Adrenal gland (tissue), 12 donors: Measurements from ENCODE around the gene TRIO. TPM values are rescaled to one million over a fixed set of nuclear protein-coding genes. Genes with fewer than 3 reads are reported as not detected.
A peak's percentile ranks its signal among the peaks of the same experiment; 100 is the strongest.

Experiments
- DNase-seq, 7 donors: peaks; one replicate each; pipeline ENCODE4 v3.0.0-alpha.2; 2019 to 2020
- H3K27ac ChIP-seq, 5 donors: fragments of 200-600 bp; sonication (generic) in 4 of 5; 1 replicate in 3 of 5; 2 replicates in 2 of 5; pipeline versions ENCODE4 v1.5.1 to v1.8.0; 2016 to 2020; ENCODE audit warnings: mild to moderate bottlenecking in 1 of 5
- H3K27me3 ChIP-seq: fragments of 200-600 bp; 2 replicates; pipeline ENCODE4 v1.8.0; 2021
- H3K36me3 ChIP-seq, 2 donors: fragments of 200-600 bp; replicated peaks in 1 of 2; 1 replicate in 1 of 2; 2 replicates in 1 of 2; pipeline versions ENCODE4 v1.5.1 to v1.8.0; 2018 to 2022
- H3K4me1 ChIP-seq, 2 donors: fragments of 200-600 bp; replicated peaks in 1 of 2; 1 replicate in 1 of 2; 2 replicates in 1 of 2; pipeline versions ENCODE4 v1.5.1 to v1.8.0; 2018 to 2021
- H3K4me3 ChIP-seq, 4 donors: fragments of 200-600 bp; sonication (generic) in 3 of 4; one replicate each; pipeline ENCODE4 v1.5.1; 2016 to 2018
- H3K9me3 ChIP-seq, 3 donors: fragments of 200-600 bp; sonication (generic) in 1 of 3; replicated peaks in 1 of 3; 1 replicate in 2 of 3; 2 replicates in 1 of 3; pipeline versions ENCODE4 v1.5.1 to v1.8.0; 2016 to 2021
- CTCF ChIP-seq, 6 experiments: fragments of 450-650 bp in 4 of 6; fragments of 200-600 bp in 2 of 6; sonication (generic) in 1 of 6; IDR thresholded peaks; 1 replicate in 5 of 6; 2 replicates in 1 of 6; pipeline versions ENCODE4 v1.5.1 to v1.8.0; 2016 to 2021; ENCODE audit warnings: antibody characterized with exemption in 6 of 6, mild to moderate bottlenecking in 2 of 6, moderate library complexity in 1 of 6
- POLR2A ChIP-seq, 2 donors: fragments of 450-650 bp; IDR thresholded peaks; one replicate each; pipeline ENCODE4 v1.6.1; 2017; ENCODE audit warnings: antibody characterized with exemption in 2 of 2, mild to moderate bottlenecking in 2 of 2, moderate library complexity in 1 of 2
- WGBS, 4 donors: extraction: QIAGEN DNeasy Blood & Tissue Kit in 2 of 4; methylation state at CpG; one replicate each; pipeline versions ENCODE4 v1.1.5 to v1.1.7; 2013 to 2017; 5-methylcytosine and 5-hydroxymethylcytosine counted together
- intact Hi-C, 2 donors: fragments of 100-400 bp; cut with DNase I; formaldehyde crosslinking; loops; one replicate each; pipeline versions ENCODE4 v1.14.1 to v1.15.0; 2022 to 2023
- polyA plus RNA-seq, 3 donors: library from polyadenylated mRNA; stranded (reverse); fragments of 200-250 nt in 2 of 3; fragments of 350-450 nt in 1 of 3; fragmentation: Illumina TruSeq in 1 of 3; extraction: RNeasy Lipid Tissue Mini Kit (QIAGEN cat#74804) in 1 of 3; gene quantifications; one replicate each; pipeline ENCODE4 v1.2.3, GENCODE V29; 2013 to 2014
- total RNA-seq, 9 donors: library from RNA; depleted of rRNA in 4 of 9; stranded (reverse); fragments of >200 nt in 4 of 9; fragments of 120-200 nt in 1 of 9; fragmentation: NEBNext Ultra II Directional in 1 of 9; extraction: Animal tissue kit (Norgen Biotek cat#: 25700) in 1 of 9; gene quantifications; one replicate each; pipeline versions ENCODE4 v1.1.0 to v1.2.4, GENCODE V29; 2013 to 2023
- donor health status: healthy with polysubstance abuse.
- donor health status: Bipolar disorder and iron deficiency.
- donor health status: DM: yes; HTN: yes; CAD: no.
- donor health status: DM: no; HTN: no; CAD: no.
- donor health status: DM: no; HTN: no; CAD: no.
- donor health status: DM: yes; HTN: yes; CAD: no.

Gene TRIO
- total and polyA plus RNA-seq, 12 donors: 27.3 to 109 (median 72.4) TPM

GRCh38 chr5:14147210-14147609 lies 4.1 kb downstream of the TRIO start:
- Histone ChIP-seq H3K4me1 (peaks cover 29 to 45% of the 10 kb centered on the region in 2 donors), H3K4me3 (no peak overlapping the region)

GRCh38 chr5:14148483-14148882 lies 5.3 kb downstream of the TRIO start:
- Histone ChIP-seq H3K4me3 (no peak overlapping the region), H3K36me3 (no peaks in the 10 kb centered on the region), H3K27me3 (no peaks in the 10 kb centered on the region), H3K4me1 (peaks cover 29 to 49% of the 10 kb centered on the region in 2 donors), H3K27ac (no peak overlapping the region), H3K9me3 (no peaks in the 10 kb centered on the region)
- 86 to 93% (median 91%) methylated on average over 5 of the region's 5 CpGs for WGBS, 4 donors
- no peak for TF ChIP-seq POLR2A (IDR thresholded peaks at IDR 0.05)
- no peak for TF ChIP-seq CTCF (IDR thresholded peaks at IDR 0.05)
- intact Hi-C loops: loop anchor here (10.0 kb wide), 3 partner anchors 56 to 116 kb away; no protein-coding TSS in a partner anchor
- DNase-seq: no peak

More at GRCh38 chr5:14147210-14147609, 4.1 kb downstream of the TRIO start:
- 33 to 50% (median 40%) methylated on average over 8 of the region's 8 CpGs for WGBS, 4 donors
- DNase-seq: peak in 1 of 7 donors; percentile 21
- H3K27me3 ChIP-seq: no peaks in the 10 kb centered on the region
- intact Hi-C loops: loop anchor here (10.0 kb wide), 3 partner anchors 58 to 118 kb away; no protein-coding TSS in a partner anchor
- H3K9me3 ChIP-seq: no peaks in the 10 kb centered on the region
- TF ChIP-seq POLR2A (IDR thresholded peaks at IDR 0.05) (no peak), CTCF (IDR thresholded peaks at IDR 0.05) (no peak)
- peak overlapping the region in 3 of 5 donors; percentile 66 to 89 (median 87) for H3K27ac ChIP-seq
- H3K36me3 ChIP-seq: no peaks in the 10 kb centered on the region

- intact Hi-C loops: loop anchor here (10.0 kb wide), 3 partner anchors 56 to 116 kb away; no protein-coding TSS in a partner anchor
- Histone ChIP-seq H3K36me3 (no peaks in the 10 kb centered on the region), H3K9me3 (no peaks in the 10 kb centered on the region), H3K27me3 (no peaks in the 10 kb centered on the region), H3K4me1 (peaks cover 29 to 54% of the 10 kb centered on the region in 2 donors), H3K4me3 (no peak overlapping the region), H3K27ac (no peak overlapping the region)
- WGBS, 4 donors: 86 to 89% (median 87%) methylated on average over 10 to 15 of the region's 15 CpGs
- no peak for DNase-seq
- TF ChIP-seq CTCF (IDR thresholded peaks at IDR 0.05): no peak
- no peak for TF ChIP-seq POLR2A (IDR thresholded peaks at IDR 0.05)
Measured at GRCh38 chr5:14148890-14149671, 5.9 kb downstream of the TRIO start.

- Histone ChIP-seq H3K36me3 (no peaks in the 10 kb centered on the region), H3K9me3 (no peaks in the 10 kb centered on the region), H3K4me1 (peaks cover 29 to 54% of the 10 kb centered on the region in 2 donors), H3K27ac (no peak overlapping the region), H3K4me3 (no peak overlapping the region), H3K27me3 (no peaks in the 10 kb centered on the region)
- intact Hi-C loops: loop anchor here (10.0 kb wide), 3 partner anchors 55 to 115 kb away; no protein-coding TSS in a partner anchor
- WGBS, 4 donors: 79 to 89% (median 84%) methylated on average over 3 of the region's 3 CpGs
- TF ChIP-seq CTCF (IDR thresholded peaks at IDR 0.05) (no peak), POLR2A (IDR thresholded peaks at IDR 0.05) (no peak)
- no peak for DNase-seq
Measured at GRCh38 chr5:14149672-14150274, 6.6 kb downstream of the TRIO start.
